ENCODE data around the gene EPHA4.

The EPHA4 gene

DNA sequence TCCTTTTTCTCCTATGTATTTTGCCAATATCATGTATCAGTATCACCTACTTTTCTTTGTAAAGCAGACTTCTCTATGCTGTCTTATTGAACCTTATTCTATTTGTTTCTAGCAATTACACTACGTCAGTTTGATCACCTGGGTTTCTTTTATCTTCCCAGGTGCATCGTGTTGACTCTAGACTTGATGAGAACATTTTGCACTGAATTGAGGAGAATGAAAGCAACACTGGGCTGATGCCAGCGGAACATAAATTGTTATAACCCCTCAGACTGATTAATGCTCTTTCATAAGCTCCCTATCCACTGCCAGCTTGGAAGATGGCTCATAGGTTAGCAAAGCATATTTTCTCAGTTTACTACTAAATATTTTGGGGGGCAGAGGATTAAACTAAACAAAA, 140.6 kb downstream of the EPHA4 start:
- DNase-seq, result no peak

DNA sequence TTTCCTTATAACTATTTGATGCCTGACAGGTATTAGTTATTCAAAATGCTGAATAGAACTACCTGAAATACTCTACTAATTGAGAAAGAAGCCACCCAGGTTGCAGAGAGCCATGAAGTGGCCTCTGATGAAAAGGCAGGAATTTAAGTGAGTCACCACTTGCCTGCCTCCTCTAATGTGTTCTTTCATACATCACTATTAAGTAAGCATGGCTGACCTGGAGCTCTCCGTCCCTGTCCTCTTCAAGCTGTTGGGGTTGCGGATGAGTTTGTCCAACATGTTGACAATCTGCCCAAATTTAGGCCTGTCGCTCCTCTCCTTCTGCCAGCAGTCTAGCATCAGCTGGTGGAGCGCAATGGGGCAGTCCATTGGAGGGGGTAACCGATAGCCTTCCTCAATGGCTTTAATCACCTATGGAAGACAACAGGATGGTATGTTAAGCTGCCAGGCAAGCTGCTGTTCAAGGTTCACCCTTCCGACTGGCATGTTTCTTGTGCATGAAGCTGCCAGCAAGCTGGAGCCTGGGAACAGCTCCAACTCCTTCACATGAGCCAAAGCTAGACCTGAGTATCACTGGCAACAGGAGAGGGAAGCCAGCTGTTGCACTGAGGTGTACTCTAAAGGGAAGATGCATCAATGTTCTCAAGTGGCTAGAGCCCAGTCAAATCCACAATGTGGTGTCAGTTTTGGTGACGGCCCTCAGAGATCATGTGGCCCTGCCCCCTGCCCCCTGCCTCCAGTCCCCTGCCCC, 142.2 kb downstream of the EPHA4 start:
- no peak for DNase-seq

DNA sequence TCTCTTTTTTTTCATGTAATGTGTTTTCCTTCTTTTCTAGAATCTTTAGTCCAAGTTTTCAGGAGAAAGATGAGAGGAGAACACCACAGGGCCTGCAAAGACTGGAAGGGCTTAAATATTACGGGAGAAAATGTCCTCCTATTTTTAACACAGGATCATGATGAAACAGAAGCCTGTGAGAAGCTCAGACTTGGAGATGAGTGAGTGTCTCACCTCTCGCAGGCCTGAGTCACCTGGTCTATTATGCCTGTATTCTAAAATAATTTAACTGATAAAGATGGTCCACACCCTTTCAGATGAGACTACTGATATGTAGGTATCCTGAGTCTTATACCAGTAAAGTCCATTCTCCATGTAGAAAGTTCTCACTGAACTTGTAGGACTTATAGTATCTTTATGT, 143.2 kb downstream of the EPHA4 start:
- DNase-seq, result no peak

DNA sequence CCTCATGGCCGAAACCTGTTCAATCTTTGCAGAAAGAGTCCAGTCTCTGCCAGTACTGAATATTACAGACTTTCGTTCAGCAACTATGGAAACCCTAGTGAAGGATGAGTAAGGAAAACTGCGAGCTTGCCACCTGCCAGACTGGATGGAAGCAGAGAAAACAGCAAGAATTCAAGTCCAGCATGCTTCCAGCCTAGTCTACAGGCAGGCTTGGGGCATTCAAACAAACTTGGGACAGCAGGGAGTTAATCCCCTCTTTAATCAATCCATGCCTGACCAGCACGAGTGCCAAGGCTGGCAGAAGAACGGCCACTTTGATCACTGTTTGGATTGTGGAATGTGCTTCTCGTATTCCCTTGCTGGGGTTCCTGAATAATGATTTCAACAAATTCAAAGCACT, 145.2 kb downstream of the EPHA4 start:
- peak; percentile 62 for DNase-seq

DNA sequence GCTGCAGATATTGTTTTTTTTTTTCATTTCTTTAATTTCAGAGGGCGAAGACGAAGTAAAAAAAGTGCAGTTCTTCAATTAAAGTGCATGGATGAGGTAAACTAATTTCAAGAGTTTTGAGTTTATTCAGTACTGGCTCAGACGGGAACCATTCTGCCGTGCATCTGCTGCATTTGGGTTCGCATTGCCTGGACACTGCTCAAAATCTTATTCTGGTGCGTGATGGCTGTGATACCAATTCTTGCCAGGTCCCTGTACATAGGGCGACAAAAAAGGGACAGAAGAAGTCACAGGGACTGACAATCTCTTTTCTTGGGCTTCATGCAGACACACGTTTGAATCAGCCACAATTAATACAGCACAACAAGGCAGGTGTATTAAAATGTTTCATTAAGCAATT, 146.2 kb downstream of the EPHA4 start:
- no peak for DNase-seq

DNA sequence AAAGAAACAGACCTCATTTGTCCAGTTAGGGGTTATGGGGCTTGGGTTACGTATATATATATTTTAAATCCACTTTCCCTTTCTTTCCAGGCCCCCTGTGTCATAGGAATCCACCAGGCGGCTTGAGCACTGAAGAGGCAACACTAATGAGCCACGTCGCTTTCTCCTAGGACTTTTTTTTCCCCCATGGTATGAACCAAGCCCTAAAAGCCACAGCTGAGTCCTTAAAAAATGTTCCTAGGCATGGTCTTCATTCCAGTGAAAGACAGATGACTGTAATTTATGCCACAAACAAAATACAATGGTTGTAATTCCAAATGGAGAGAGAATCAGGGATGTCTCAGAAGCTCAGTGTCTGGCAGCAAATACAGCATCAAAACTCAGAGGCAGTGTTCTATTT, 146.8 kb downstream of the EPHA4 start:
- DNase-seq, result no peak

DNA sequence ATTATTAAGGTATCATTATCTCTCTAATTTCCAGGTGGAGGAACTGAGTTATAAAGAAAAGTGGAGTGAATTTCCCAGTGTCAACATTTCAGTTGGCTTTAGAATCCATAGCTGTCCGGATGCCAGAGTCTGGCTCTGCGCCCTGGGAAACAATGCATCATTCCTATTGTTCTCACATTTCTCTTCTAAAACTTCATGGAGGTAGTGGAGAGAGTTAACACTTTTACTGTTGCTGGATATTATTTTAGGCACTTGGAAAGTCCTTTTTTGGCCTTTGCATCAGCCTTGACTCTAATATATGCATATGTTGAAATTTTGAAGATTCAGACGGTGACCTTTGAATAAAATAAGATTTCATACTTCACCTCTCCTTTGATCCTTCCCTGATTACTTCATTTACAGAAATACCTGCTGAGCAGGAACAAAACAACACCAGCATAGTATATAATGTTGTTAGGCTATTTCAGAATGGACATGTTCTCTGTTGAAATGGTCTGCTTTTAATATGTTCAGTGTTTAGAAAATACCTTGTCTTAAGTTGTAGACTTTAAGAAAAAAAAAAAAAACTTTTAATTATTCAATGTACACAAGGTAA, 148.8 kb downstream of the EPHA4 start:
- no peak for DNase-seq

DNA sequence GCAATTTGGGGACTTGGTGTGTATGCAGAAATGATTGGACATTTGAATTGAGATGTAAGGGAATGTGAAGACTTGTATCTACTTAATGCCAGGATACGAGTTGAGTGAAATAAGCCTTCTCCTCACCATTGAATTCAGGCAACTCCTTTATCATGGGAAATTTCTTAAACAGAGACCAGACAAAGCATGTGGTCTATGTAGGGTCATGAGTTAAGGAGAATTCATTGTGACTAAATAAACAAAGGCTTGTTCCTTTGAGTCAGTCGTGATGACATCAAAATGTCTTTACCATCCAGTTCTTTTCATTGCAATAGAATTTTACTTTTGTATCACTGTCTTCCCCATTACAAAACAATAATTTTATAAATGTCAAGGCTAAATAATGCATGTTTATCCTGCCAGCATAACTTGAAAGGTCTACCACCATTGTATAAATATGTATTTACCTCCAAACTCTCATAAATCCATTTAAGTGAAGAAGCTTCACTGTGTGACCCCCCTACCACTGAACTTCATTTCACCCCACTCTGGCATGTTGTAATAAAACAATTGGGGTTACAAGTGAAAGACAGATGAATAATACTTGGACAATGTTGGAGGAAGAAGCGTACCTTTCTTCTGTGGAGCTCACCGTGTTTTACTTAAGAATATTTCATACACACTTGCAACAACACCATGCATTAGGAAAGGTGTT, 149.4 kb downstream of the EPHA4 start:
- DNase-seq, result no peak

DNA sequence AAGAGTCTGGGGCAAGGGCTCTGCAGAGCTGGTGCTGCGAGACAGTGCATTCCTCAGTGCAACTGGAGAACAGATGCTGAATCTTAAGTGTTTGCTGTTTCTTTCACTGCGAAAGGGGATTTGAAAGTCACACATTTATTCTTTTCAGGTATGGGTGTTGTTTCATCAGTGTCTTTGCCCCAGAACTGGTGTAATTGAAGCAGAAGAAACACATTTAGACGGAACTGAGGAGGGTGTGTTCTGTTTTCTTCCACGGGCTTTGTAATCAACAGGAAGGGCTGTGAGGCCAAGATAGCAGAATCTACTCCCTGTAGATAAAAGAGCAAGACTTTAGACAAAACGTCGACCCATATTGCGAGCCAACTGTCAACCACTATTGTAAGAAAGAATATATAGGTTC, 151.9 kb downstream of the EPHA4 start:
- no peak for DNase-seq

DNA sequence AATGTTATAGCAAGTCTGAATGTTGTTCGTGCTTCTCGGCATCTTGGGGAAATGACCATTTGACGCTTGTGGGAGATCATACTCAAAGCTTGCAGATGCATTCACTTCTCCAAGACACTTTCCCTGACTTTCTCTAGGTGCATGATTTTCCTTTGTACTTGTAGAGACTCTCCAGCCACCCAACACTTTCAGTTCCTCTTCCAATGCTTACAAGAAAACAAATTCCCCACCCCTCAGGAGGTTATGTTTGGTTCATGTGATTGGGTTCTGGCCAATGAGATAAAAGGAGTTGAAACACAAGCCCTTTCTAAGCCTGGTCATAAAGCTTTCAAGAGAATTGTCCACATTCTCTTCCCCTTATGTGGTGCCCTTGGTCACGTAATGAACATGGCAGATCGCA, 156.3 kb downstream of the EPHA4 start:
- no peak for DNase-seq

DNA sequence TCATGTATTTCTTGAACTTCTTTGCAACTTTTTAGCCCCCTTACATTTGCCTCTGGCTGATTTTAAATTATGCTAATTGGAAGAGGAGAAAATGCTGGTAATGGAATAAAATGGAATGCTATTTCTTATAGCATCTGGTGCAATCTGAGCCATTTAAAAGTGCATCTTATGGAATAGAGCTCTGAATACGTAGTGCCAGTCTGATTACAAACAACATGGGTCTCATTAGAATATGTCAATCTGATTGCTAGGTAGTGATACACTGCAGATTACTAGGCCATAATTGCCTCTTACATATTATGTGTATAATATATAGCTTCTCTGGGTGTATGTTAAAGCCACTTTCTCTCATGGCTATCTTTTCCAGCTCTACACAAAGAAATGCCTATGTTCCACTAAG, 159.1 kb downstream of the EPHA4 start:
- DNase-seq, result no peak

DNA sequence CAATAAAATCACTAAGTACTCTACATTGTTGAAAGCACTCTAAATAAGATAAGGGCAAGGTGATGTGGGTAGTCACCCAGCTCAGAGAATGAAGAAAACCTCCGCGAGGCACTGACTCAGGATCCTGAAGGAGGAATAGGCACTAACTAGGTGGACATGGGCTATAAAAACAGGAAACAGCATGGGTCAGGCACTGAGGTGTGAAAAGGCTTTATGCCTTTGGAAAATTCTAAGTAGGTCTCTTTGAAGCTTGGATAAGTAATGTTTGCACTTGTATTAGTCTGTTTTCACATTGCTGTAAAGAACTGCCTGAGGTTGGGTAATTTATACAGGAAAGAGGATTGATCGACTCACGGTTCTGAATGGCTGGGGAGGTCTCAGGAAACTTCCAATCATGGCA, 161.6 kb downstream of the EPHA4 start:
- DNase-seq, result no peak

DNA sequence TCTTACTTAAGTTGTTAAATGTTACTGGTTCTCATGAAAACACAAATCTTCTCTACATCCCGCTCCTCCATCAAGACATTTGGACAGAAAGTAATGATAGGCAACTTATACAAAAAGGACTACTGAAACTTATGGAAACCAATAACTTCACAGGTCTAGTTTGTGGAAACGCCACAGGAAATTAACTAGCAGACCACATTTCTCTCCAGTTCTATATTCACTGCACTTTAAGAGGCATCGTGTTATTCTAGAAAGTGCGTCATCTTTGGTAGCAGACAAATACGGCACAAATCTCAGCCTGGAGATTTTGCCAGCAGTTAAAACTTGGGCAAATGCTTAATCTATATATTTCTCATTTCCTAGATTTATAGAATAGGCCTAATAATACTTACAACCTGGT, 164.3 kb downstream of the EPHA4 start:
- no peak for DNase-seq

DNA sequence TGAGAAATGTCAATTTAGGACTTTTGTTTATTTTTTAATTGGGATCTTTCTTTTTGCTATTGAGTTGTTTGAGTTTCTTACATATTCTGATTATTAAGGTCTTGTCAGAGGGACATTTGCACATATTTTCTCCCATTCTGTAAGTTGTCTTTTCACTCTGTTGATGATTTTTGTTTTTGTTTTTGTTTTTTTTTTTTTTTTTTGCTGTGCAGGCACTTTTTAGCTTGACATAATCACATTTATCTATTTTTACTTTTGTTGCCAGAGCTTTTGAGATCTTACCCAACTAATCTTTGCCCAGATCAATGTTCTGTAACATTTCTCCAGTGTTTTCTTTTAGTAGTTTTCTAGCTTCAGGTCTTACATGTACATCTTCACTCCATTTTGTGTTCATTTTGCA, 166.6 kb downstream of the EPHA4 start:
- no peak for DNase-seq

DNA sequence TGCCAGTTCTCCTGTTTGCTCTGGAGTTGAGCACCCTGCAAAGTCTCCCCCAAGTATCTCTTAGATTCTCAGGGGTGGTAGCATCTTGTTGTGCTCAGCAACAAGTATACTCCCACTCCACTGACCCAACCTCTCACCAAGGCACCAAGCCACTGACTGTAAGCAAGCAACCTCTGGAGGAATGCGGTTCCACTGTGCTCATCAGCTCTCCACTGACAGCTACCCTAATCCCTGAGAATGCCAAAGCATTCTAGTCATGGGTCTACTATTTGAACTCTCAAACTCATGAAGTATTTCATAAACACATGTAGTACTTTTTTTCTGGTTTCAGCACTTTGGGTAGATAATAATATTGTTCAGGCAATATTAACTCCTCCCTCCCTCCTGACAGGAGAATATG, 170.0 kb downstream of the EPHA4 start:
- DNase-seq, result no peak

DNA sequence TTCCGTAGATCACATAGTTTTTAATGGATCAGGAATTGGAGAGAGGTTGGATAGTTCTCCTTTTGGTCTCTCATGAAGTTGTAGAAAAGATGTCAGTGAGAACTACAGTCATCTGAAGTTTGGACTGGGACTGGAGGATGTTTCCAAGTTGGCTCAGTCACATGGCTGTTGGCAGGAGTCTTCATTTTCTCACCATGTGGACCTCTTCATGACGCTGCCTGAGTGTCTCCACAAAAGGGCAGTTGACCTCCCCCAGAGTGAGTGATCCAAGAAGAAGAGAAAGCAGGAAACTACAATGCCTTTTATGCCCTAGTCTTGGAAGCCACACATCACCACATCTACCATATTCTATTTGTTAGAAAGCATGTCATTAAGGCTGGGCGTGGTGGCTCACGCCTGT, 171.7 kb downstream of the EPHA4 start:
- DNase-seq, result no peak

DNA sequence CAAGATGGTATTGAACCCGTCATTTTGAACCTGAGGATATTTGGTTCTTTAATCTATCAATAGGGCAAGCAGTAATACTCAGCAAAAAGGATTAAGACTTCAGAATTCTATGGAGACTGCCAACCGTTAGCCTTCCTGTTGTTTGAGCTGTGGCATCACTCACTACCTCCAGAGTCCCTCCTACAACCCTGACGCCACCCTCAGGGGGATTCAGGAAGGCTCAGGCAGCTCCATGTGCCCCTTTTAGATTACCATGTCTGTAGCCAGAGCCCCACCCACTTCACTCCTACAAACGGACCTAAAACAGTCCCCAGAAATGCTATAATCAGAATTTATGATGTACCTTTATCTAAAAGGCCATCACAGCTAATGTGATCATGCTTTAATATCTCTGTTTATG, 172.9 kb downstream of the EPHA4 start:
- DNase-seq, result peak; percentile 35

DNA sequence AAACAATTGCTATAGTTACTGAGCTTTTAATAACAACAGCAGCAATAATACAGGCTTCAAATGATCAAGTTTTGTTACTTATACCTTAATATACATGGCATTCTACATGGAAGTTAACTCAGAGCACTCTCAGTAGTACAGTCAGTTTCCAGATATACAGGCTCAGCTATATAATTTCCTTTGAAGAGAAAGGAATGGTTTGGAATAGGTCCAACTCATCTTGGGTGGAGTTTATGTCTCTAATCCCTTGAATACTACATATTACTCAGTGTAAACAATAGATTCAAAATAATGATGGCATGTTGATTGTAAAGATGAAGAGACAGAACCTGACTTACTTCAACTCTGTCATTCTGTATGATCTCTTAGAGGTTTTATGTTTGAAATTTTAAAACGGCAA, 174.9 kb downstream of the EPHA4 start:
- peak; percentile 32 for DNase-seq

DNA sequence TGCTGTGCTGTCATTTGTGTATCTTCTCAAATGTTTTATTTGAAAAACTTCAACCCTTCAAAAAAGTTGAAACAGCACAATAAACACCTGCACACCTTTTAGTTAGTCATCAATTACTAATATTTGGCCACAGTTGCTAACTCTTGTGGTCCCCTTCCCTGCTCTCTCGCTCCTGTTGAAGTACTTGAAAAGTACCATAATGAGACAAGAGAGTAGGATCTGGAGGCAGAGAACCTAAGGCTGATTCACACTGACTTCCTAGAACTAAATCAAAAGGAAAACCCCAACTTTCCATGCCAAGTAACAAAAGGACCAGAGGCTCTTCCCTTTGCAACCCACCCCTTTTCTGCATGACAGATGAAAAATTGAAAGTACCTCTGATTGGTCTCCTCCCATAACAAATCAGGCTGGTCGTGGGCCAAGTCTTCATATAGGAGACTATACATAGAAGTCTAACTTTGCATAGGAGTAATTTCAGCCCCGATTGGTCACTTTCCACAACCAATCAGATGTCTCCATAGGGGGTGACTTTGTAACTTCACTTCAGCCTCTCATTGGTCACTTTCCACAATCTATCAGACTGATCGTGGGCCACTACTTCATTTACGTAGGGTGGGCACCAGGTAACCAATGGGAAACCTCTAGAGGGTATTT, 179.7 kb downstream of the EPHA4 start:
- no peak for DNase-seq

DNA sequence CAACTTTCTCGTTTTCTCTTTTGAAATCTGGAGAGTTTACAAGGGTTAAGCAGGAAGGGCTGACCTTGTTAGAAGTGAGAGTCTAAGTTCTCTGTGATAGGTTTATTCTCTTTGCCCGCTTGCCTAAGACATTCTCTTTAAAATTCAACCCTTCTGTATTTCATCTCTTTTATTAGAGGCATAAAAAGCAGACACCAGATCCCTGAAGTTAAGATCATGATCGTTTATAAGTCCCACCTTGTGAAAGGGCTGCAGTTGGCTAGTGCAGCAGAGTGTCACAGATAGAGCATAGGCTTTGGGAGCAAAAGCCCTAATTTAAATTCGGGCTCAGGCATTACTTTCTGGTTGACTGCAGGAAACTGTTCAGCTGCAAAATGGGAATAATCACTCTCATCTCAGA, 181.2 kb downstream of the EPHA4 start:
- DNase-seq, result no peak

DNA sequence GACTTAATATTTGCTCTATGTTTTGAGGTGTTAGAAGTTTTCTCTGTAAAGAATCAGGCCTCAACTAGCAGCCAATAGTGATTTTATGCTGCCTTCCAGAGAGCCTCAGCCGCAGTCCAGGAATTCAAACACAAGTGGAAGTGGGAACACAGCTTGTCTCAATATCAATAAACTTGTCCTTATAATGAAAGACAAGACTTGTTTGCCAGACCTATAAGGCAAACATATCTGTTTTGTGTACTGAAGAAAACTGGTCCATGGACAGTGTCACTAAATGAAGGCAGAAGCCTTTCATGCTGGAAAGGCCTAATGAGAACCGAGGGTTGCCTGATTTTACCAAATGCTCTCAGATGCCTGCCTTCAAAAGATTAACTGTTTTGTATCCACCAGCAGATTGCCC, 182.2 kb downstream of the EPHA4 start:
- DNase-seq, result peak; percentile 84

DNA sequence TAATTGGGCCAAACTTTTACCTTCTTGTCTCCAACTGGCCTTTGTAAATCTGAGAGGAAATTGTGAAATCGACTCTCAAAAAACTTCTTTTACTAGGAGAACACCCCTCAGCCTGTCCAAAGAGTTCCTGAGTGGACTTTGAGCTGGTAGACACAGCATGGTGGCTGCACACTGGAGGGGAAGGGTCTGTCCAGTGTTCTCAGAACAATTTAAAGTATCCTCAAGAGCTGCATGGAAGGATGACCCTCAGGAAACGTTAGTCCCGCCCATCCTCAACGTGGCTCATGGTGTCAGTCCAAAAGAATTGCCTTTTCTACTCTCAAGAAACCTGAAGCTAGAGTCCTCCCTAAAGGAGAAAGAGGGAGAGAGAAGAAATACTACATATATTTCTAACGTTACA, 182.7 kb downstream of the EPHA4 start:
- DNase-seq, result peak; percentile 32

DNA sequence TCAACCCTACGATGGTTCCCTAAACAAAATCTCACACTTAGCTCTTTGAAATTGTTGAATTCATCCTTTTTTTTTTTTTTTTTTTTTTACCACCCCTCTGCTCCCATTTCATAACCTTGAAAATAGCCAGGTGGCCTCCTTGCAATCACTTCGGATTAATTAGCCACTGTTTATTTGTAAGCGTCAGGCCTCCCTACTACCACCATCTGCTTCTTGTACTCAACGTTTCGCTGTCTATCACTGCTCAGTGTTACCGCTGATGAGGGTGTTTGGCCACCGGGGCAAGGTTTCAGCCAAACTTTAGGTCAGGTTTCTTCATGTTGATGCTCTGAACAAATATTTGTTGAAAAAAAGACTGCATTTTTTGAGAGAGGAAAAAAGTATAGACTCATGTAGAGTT, 183.2 kb downstream of the EPHA4 start:
- DNase-seq, result peak; percentile 96

DNA sequence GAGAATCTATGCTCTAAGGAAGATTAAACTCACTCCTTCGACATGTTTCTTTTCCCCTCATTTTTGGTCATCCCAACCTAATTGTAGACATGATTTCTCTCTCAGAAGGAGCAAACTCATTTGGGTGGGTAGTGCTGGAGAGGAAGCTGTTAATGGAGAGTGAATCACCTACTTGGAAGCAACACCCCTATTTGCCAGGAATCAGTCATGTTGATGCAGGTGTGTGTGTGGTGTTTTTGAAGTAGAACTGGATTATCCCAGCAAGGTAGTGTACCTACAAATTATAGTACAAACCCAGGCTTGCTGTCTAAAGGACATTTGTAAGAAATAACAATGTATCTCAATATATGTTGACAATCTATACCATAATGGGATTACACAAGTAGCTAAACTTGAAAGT, 186.4 kb downstream of the EPHA4 start:
- DNase-seq, result no peak

Data from NCI-H82 (cell line).